ENCODE data around the gene TAF4.

TAF4 gene

DNA sequence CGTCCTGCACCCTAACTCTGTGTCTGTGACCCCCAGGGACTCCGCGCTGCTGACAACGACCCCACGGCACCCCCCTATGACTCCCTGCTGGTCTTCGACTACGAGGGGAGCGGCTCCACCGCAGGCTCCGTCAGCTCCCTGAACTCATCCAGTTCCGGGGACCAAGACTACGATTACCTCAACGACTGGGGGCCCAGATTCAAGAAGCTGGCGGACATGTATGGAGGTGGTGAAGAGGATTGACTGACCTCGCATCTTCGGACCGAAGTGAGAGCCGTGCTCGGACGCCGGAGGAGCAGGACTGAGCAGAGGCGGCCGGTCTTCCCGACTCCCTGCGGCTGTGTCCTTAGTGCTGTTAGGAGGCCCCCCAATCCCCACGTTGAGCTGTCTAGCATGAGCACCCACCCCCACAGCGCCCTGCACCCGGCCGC, 129.0 kb downstream of the TAF4 start:
- DNase-seq (ENCODE audit: extremely low read depth in 1 of 2, low read depth in 1 of 2) = no peak

DNA sequence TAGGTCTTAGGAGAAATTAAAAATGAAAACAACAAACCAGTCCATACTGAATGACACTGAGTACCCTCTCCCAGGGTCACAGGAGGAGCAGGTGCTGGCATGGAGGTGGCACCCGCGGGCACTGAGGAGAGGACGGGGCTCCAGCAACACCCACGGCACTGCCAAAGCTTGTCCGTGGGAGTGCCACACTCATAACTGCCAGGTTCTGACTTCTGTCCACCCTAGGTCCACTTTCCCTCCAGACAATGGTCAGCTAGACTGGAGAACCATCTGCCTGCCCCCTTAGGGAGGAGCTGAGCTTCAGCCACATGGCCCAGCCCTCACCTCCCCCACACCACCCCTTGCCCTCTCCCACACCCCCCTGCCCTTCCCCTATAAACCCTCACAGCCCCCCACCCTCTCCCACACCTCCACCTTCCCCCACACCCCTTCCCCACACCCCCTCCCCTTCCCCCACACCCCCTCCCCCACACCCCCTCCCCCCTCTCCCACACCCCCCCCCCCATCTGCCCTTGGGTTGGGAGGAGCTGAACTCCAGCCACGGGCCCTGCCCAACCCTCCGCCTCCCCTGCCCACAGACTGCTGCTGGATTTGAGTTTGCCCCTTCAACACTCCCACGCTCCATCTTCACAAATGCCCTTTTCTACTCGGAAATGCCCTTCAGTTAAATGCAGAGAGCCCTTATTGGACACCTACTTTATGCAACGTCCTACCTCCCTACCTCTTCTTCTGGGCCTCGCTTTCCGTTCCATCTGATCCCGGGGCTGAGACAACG, 129.6 kb downstream of the TAF4 start:
- DNase-seq (ENCODE audit: extremely low read depth in 1 of 2, low read depth in 1 of 2) = no peak

- DNase-seq (ENCODE audit: extremely low read depth in 1 of 2, low read depth in 1 of 2) = no peak
These were observed 130.8 kb downstream of the TAF4 start for GRCh38 chr20:61934716-61935530.

- no peak for DNase-seq (ENCODE audit: extremely low read depth in 1 of 2, low read depth in 1 of 2)
These were observed 131.5 kb downstream of the TAF4 start for GRCh38 chr20:61933951-61934715.

DNA sequence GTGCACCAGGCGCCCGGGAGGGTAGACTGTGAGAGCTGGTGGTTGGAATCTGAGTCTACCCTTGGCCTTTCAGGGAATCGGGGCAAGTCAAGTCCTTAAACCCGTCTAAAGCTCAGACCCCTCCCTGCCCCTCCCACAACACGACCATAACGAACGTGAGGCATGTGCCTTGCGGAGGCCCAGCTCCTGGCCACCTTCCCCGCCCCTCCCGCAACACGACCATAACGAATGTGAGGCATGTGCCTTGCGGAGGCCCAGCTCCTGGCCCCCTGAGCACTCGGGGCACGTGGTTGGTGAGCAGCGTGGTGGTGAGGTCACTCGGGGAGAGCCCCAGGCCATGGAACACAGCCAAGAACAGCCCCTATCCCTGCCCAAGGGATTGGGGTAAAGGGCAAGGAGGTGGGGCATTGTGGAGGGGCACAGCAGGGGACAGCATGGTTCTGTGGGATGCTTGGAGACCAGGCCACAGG, 132.2 kb downstream of the TAF4 start:
- DNase-seq (ENCODE audit: extremely low read depth in 1 of 2, low read depth in 1 of 2) = no peak

DNA sequence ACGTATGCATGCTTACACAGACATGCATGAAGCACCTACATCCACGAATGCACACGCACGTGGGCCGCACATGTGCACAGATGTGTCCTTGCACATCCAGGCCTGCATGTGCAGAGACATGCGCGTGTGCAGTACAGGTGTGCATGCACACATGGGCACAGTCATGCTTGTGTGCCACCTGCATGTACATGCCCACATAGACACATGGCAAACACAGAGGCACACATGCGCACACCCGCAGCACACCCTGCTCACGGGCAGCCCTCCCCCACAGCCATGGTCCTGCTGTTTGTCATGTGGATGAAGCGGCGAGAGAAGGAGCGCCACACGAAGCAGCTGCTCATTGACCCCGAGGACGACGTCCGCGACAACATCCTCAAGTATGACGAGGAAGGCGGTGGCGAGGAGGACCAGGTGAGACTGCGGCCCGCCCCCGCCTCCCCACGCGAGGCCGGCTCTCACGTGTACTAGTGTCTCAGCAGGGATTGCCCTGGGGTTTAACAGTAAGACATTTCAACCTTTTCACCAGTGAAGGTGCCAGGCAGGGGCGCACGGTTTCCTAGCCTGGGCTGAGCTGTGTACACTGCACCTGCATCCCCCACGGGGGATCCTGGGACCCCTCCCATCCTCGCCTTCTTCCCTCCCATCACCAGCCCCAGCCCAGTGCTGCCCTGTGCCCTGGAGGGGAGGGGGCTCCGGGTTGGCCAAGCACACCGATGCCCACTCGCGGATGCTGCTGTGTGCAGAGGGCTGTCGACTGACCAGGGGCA, 132.8 kb downstream of the TAF4 start:
- no peak for DNase-seq (ENCODE audit: extremely low read depth in 1 of 2, low read depth in 1 of 2)

GRCh38 chr20:61932199-61932592, 133.5 kb downstream of the TAF4 start:
- DNase-seq (ENCODE audit: extremely low read depth in 1 of 2, low read depth in 1 of 2) = no peak

DNA sequence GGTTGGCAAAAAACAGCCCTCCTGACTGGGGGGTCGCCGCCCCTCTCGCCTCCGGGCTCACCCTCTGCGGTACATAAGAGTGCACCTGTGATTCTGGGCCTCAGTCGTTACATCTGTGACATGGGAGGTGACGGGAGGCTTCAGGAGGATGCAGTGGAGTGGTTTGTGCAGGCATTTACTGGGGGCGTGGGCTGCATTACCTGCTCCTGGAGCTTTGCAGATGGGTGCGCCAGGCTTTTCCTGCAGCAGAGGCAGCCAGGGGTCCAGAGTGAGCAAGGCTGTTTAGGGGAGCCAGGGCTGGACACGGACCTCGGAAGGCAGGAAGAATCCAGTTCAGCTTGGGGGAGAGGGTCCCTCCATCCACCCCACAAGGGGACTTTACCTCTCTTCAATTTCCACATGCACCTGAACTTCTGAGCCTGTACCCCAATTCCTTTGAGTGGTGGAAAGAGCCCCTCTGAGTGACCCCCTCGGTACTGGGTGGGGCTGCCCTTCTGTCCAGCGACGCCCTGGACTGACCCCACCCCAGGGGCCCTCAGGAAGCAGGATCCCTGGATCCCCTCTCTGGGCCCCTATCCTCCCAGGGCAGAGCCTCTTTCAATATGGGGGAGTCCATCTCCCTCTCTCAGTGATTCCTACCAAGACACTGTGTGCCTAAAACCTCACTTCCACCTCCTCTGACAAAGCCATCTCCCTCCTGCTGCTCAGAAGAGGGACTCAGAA, 134.0 kb downstream of the TAF4 start:
- DNase-seq (ENCODE audit: extremely low read depth in 1 of 2, low read depth in 1 of 2) = no peak

GRCh38 chr20:61930776-61931475, 134.8 kb downstream of the TAF4 start:
- no peak for DNase-seq (ENCODE audit: extremely low read depth in 1 of 2, low read depth in 1 of 2)

DNA sequence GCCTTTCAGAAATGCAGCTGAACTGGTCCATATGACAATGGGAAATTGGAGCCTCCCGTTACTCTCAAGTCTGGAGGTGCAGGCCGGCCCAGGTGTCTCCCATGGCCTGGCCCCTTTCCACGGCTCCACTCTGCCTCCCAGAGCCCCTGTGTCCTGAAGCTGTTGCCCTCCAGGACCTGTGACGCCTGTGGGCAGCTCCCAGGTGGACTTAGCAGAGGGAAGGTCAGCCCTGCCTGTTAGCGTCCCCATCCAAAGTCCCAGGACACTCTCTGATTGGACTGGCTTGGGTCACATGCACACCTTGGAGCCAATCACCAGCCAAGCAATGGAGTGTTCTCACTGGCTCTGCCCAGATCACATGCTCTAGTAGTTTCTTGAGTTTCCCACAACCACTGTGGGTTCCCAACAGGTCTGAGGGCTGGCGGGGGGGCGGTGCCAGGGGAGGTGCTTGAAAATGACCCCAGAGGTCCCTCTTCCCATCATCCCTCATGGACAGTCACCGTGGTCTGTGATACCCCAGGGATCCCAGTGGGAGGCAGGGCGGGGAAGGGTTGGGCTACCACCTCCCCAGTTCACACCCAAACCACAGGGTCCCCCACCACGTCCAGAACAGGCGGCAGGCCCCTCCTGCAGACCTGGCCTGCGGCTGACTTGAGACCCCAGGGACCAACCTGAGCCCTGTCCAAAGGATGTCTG, 135.6 kb downstream of the TAF4 start:
- DNase-seq (ENCODE audit: extremely low read depth in 1 of 2, low read depth in 1 of 2) = no peak

GRCh38 chr20:61929561-61929960, 136.1 kb downstream of the TAF4 start:
- DNase-seq (ENCODE audit: extremely low read depth in 1 of 2, low read depth in 1 of 2) = no peak

- no peak for DNase-seq (ENCODE audit: extremely low read depth in 1 of 2, low read depth in 1 of 2)
These were observed 137.7 kb downstream of the TAF4 start for GRCh38 chr20:61927826-61928541.

- no peak for DNase-seq (ENCODE audit: extremely low read depth in 1 of 2, low read depth in 1 of 2)
These were observed 138.4 kb downstream of the TAF4 start for GRCh38 chr20:61927193-61927825.

- no peak for DNase-seq (ENCODE audit: extremely low read depth in 1 of 2, low read depth in 1 of 2)
These were observed 138.9 kb downstream of the TAF4 start for GRCh38 chr20:61926796-61927192.

- no peak for DNase-seq (ENCODE audit: extremely low read depth in 1 of 2, low read depth in 1 of 2)
These were observed 139.4 kb downstream of the TAF4 start for GRCh38 chr20:61926253-61926613.

DNA sequence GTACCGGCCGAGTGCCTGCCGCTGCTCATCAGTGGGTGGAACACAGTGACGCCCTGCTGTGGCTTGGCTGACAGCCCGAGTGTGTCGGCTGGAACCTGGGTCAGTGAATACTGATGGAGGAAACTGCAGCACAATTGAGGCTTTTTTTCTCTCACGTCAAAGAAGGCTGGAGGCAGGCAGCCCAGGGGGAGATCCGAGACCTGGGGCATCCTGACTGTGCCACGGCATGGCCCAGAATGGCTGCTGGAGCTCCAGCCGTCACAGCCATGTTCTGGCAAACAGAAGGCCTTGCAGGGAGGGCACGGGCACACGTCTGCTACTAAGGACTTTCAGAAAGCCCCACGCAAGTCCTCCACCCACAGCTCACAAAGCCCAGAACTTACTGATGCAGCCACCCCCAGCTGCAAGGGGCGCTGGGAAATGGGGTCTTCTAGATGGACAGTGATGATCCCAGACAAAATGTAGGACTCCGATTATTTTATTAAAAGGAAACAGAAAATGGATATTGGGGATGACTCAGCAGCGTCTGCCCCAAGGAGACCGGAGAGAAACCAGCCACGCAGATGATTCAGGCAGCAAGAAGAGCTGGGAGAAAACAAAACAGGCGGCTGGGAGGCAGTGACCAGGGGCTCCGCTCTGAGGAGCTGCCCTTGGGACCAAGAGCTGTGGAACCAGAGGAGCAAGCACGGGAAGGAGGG, 140.0 kb downstream of the TAF4 start:
- DNase-seq (ENCODE audit: extremely low read depth in 1 of 2, low read depth in 1 of 2) = no peak
